SK-N-MC (cell line): ENCODE measurements around the gene HDAC4.

Experiments
- EZH2 ChIP-seq: fragments of 200-600 bp; sonication (generic); IDR thresholded peaks from one replicate; pipeline ENCODE4 v1.6.1; 2017; ENCODE audit warnings: antibody characterized with exemption
- FOXP2 ChIP-seq: optimal IDR thresholded peaks from 2 replicates; pipeline ENCODE3; 2011; ENCODE audit warnings: mild to moderate bottlenecking, moderate library complexity; ENCODE audit not compliant: insufficient read depth; ENCODE audit errors: extremely low read length, control extremely low read depth
- POLR2AphosphoS5 ChIP-seq: IDR thresholded peaks from 2 replicates; pipeline ENCODE4 v1.6.1; 2012; ENCODE audit warnings: mild to moderate bottlenecking, low read depth, low read length, borderline replicate concordance

GRCh38 chr2:239199041-239199768 lies 201.6 kb downstream of the HDAC4 start:
- no peak for TF ChIP-seq POLR2AphosphoS5
- no peak for TF ChIP-seq EZH2
- TF ChIP-seq FOXP2 = no peak
